PC-9 (cell line): ENCODE results near the gene ZNF462.

Source experiments
- CTCF ChIP-seq: fragments of 200-600 bp; sonication (generic); conservative IDR thresholded peaks from 2 replicates; pipeline ENCODE4 v1.6.1; 2017; ENCODE audit warnings: mixed run types, antibody characterized with exemption, mild to moderate bottlenecking, moderate library complexity
- EZH2 ChIP-seq: fragments of 200-600 bp; sonication (generic); IDR thresholded peaks from 2 replicates; pipeline ENCODE4 v1.8.0; 2017; ENCODE audit warnings: antibody characterized with exemption, low read depth

DNA sequence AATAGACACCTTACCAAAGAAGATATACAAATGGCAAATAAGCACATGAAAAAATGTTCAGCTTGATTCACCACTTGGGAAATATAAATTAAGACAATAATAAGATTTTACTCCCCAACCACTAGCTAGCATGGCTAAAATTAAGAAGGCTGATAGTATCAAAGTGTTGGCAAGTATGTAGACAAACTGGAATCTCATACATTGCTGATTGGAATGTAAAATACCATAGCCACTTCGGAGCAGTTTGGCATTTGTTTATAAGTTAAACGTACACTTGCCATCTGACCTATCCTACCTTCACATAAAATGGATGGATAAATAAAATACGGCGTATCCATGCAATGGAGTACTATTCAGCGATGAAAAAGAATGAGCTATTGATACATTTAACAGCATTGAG, 129.2 kb downstream of the ZNF462 start:
- TF ChIP-seq EZH2 (no peak), CTCF (no peak)
